Right ventricle myocardium superior (tissue), 1 donor: Measurements from ENCODE around the gene MYCBPAP. TPM values are rescaled to one million over a fixed set of nuclear protein-coding genes. Genes with fewer than 3 reads are reported as not detected.

ENCODE experiments used
- ATAC-seq: fragments of 200-7000 bp; cut with Tn5 transposase; one replicate; pipeline ENCODE4 v1.9.1; 2020; ENCODE audit warnings: mild to moderate bottlenecking; ENCODE audit not compliant: poor library complexity
- DNase-seq: peaks from one replicate; pipeline ENCODE4 v3.0.0-alpha.2; 2020
- intact Hi-C: fragments of 100-400 bp; cut with DNase I; formaldehyde crosslinking; loops from one replicate; pipeline ENCODE4 v1.11.2; 2022
- total RNA-seq: library from RNA; stranded (reverse); fragmentation: NEBNext Ultra II Directional; extraction: Animal tissue kit (Norgen Biotek cat#: 25700); gene quantifications from one replicate; pipeline ENCODE4 v1.2.1, GENCODE V29; 2021
- donor health status: DM: no; HTN: yes; CAD: no; lungs with severe emphysema.

The MYCBPAP gene
- total RNA-seq, 1 donor from 2014 or later = 0.43 TPM

DNA sequence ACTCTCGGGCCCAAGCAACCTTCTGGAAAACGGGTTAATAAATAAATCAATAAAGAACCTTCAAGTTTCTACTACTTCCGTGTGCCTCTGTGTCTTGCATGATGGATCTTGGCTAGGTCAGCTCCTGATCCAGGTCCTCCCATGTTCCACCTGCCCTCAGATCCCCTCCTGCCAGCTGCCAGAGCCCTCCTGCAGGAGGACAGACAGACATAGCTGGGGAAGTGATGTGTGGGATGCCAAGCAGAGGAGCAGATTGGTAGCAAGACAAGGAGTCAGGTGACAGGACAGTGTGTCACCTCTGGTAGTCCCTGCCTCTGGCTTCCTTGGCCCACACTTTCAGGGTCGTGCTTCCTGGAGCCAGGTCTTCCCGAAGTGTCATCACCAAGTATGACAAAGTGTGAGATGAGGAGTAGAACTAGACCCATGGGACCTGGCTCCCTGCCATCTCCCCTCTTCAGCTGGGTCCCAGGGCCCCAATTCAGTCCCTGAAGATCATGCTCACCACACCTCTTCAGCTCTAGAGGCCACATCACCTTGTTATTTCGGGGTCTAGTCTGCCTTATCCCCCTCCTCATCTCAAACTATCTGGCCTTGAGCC, 23.3 kb downstream of the MYCBPAP start:
- DNase-seq (no peak), ATAC-seq (no peak)
- intact Hi-C loops = no loop called here

DNA sequence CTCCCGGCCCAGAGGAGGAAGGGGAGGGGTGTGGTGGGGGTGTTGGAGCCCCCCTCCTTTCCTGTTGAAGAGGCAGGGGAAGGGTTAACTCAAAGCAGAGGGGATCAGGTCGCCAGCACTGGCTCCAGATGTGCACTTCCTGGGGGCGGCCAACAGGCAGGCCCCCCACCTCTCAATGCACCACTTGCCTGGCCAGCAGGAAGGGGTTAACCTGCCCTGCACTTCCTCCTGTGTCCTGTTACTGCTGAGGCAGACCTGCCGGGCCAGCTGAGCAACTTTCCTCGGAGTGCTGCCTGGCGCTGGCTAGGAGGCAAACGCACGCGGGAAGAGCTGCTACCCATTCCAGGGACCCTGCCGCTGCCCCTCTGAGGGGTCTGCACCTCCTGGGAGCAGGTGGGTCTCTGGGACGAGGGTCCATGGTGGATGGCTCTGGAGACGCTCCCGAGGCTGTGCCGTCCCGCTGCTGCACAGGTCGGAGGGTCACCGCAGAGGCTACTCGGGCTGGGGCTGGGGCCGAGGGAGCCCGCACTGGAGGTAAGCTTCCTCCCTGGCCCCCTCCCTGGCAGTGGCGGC, 24.3 kb downstream of the MYCBPAP start, which contains the start of gene EPN3:
Gene EPN3, plus strand, starts transcription at position 284 of the 573 bp plus-strand sequence. CDS start 3,822 bp downstream, outside the sequence.
- DNase-seq = no peak
- intact Hi-C loops = no loop called here
- ATAC-seq = peak; percentile 46

DNA sequence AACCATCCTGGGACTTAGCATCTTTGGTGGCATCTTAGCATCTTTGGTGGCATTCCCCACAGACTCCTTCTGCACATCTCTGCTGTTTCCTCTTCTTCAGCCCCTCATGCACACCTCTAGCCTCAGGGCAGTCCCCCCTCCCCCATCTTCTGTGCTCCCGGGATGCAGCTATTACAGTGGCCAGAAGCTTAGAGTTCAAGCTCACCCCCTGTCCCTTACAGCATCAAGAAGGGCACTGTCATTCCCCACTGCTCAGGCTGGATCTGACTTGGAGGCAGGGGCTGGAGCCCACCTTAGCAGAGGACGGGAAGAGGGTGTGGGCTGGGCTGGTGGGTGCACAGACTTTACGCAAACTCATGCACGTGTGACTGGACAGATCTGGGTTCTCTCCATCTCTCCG, 24.9 kb downstream of the MYCBPAP start:
- DNase-seq (no peak), ATAC-seq (peak; percentile 33)
- intact Hi-C loops = no loop called here

DNA sequence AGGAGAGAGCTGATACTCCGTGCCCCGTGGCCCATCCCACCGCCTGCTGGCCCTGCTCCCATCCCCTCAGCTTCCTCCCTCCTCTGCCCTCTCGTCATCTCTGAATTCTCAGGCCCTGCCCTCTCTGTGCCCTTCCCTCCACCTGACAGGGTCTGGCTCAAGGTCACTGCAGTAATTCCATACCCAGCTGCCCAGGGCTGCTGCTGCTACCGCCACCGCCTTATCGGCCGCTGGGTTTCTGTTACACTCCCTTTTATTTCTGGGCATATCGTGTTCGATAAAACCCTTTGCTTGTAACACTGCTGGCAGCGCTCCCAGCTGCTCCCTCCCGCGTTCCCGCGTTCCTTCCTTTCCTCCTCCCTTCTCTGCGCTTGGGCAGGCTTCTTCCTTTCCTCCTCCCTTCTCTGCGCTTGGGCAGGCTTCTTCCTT, 25.5 kb downstream of the MYCBPAP start:
- intact Hi-C loops = no loop called here
- DNase-seq = peak; percentile 89
- peak; percentile 84 for ATAC-seq

DNA sequence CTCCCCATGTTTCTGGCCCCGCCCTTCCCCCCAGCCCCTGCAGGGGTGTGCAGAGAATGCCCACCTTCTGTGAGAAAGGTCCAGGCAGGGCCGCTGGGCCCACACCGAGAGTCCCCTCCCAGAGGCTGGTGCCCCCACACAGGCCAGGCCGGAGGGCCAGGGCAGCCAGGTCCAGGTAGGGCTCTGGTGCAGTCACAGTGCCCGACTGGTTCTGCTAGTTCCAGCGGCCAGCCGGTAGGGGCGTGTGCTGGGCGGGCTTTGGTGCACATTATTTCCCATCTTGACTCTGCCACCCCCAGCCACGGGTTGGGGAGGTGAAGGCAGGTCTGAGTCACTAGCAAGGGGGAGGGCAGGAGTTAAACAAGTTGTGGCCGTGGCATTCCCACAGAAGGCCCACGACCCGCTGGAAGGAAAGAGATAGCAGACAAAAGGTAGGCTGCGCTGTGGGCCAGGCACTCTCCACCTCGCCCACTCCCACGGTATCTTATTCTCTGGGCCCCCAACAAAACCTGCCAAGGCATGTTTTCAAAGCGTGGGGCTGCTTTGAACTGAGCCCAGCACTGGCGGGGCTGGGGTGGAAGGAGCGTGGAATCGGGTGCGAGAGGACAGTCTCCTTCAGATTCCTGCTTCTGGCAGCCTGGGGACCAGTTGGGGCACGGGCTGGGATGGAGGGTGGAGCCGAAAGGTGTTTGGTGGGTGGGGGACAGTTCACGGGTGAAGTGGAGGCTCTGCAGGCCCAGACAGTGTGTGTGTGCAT, 26.2 kb downstream of the MYCBPAP start:
- peak; percentile 56 for ATAC-seq
- DNase-seq = no peak
- intact Hi-C loops = no loop called here

DNA sequence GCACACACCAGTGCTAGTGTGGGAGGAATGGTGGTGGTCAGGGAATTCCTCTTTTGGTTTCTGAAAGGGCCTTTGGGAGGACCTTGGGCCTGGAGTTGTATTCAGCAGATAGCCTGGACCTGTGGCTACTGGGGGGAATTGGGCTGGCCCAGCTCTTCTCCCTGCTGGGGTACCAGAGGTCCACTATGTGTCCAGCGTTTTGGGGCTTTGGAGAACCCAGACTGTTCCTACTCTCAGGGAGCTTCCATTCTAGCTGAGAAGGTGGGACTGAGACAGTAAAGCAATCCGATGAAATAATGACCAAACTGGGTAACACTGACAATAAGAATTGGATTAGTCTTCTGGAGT, 26.7 kb downstream of the MYCBPAP start:
- no peak for ATAC-seq
- intact Hi-C loops = no loop called here
- DNase-seq = no peak

DNA sequence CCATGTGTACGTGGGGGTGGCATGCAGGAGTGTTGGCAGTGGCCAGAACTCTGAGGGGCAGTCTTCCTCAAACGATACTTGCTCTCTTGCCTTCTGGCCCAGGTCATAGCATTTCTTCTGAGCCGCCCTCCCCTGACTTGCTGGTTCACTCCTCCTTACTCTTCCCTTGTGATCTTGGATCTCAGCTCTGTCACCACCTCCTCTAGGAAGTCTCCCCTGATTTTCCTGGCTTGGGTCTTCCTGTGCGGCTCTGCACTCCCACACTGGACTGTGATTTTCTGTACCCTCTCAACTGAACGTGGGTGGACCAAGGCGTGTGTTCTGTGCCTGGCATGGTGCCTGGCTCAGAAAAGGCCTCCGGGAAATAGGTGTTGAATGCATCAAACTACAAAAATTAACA, 27.2 kb downstream of the MYCBPAP start:
- DNase-seq (no peak), ATAC-seq (no peak)
- intact Hi-C loops = no loop called here

DNA sequence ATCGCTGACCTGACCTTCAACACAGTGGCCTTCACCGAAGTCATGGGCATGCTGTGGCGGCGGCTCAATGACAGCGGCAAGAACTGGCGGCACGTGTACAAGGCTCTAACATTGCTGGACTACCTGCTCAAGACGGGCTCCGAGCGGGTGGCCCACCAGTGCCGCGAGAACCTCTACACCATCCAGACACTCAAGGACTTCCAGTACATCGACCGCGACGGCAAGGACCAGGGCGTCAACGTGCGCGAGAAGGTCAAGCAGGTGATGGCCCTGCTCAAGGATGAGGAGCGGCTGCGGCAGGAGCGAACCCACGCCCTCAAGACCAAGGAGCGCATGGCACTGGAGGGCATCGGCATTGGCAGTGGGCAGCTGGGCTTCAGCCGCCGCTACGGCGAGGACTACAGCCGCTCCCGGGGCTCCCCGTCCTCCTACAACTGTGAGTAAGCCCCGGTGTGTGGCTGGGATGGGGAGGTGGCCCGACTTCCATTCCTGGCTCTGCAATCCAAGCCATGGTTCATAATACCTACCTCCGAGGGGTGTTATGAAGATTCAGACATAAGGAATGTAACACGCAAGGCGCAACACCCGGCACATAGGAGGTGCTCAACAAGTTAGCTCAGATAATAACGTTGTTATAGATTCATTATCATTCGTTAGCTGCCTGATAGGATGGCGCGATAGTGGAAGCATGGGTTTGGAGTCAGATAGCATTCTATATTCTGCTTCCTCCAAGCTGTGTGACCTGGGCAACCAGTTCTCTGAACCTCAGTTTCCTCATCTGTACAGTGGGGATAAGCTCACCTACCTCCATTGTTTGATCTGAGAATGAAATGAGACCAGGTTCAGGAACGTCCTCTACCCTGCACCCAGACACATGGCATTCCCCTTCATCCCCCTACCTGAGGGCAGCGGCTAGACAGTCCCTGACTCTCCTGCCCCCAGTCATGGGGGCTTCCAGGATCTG, 28.7 kb downstream of the MYCBPAP start:
- intact Hi-C loops = no loop called here
- ATAC-seq = no peak

DNA sequence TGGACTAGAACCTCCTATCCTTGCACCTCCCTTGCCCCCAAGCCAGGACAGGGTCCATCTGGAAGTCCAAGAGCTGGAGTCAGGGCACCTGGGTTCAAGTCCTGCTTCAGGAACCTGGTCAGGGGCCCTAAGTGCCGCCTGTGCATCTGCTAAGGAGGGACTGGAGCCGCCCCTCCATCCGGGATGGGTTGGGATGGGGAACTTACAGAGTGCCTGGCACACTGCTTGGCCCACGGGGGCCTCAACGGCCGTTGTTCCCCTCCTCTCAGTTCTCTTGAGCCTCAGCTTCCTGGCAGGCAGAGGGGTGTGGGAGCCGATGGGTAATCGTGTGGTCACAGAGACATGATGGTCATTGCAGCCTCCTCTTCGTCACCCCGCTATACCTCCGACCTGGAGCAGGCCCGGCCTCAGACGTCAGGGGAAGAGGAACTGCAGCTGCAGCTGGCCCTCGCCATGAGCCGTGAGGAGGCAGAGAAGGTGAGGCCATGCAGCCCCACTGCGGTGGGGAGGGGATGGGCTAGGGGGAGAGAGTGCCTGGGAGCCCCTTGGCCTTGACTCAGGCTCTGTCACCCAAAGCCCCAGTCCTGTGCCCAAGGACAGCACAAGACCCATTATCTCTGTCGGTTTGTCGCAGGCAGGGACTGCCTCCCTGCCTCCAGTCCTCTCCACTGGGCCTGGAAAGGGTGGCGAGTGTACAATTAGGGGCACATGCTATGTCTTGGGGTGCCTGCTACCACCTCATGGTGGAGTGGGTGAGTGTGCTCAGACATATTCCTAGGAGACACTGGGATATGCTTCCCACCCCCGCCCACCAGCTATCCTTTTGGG, 29.7 kb downstream of the MYCBPAP start:
- intact Hi-C loops = no loop called here
- DNase-seq (no peak), ATAC-seq (no peak)

More for the DNA sequence above, 28.7 kb downstream of the MYCBPAP start:
- DNase-seq = peak; percentile 41

DNA sequence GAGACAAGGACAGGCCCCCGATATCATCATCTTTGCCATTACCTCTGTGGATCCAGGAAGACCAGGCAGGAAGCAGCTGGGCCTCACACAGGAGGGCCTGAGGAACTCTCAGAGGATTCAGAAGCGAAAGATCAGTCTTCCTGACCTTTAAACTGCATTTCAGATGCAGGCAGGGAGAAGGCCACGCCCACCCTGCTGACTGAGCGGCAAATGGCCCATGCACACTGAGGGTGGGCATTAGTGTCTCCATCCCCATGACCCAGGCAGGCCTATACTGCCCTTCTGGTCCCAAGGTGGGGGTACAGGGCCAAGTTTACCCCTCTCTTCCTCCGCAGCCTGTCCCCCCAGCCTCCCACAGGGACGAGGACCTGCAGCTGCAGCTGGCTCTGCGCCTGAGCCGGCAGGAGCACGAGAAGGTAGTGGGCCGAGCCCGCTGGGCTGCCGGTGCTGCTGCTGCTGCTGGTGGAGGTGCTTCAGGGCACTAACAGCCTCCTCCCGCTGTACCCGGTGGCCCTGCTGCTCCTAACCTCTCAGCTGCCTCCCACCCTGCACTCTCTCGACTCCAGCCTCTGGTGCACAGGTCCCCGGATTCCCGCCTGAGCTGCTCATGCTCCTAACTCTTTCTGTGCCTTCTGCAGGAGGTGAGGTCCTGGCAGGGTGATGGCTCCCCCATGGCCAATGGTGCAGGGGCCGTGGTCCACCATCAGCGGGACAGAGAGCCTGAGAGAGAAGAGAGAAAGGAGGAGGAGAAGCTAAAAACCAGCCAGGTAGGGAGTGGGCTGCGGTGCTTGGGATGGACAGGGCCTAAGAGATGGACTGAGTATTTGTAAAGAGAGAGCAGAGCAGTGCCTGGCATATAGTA, 30.5 kb downstream of the MYCBPAP start:
- intact Hi-C loops = no loop called here
- ATAC-seq (no peak), DNase-seq (no peak)

DNA sequence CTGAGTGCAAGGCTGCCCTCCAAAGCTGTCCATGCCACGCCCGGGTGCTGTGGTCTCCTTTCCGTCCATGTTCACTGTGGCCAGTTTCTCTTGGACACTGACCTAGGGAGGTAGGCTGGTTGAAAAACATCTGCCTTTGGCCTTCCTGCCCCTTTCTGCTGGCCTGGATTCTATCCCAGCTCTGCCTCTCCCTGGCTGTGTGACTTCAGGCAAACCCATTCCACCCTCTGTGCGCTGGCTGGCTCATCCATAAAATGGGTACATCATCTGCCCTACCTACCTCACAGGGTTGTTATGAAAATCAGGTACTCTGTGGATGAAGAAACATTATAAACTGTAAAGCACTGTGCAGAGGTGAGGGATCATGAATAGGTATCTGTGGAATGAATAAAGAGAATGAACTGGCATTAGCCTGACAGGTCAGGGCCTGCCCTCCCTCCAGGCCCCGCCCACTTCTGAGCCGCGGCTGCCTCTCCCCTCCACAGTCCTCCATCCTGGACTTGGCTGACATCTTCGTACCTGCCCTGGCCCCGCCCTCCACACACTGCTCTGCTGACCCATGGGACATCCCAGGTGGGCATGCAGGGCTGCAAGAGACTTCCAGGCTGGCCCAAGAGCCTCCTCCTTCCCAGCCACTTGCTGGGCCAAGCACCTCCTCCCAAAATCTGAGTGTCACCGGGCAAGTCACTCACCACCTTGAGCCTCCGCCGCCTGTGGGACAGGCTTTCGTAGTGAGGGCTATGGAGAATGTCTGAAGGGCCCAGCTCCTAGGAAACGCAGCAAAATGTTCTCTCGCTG, 31.7 kb downstream of the MYCBPAP start:
- ATAC-seq (no peak), DNase-seq (no peak)
- intact Hi-C loops = loop anchor here (10.0 kb wide), 1 partner anchor 305 kb away; no protein-coding TSS in a partner anchor

DNA sequence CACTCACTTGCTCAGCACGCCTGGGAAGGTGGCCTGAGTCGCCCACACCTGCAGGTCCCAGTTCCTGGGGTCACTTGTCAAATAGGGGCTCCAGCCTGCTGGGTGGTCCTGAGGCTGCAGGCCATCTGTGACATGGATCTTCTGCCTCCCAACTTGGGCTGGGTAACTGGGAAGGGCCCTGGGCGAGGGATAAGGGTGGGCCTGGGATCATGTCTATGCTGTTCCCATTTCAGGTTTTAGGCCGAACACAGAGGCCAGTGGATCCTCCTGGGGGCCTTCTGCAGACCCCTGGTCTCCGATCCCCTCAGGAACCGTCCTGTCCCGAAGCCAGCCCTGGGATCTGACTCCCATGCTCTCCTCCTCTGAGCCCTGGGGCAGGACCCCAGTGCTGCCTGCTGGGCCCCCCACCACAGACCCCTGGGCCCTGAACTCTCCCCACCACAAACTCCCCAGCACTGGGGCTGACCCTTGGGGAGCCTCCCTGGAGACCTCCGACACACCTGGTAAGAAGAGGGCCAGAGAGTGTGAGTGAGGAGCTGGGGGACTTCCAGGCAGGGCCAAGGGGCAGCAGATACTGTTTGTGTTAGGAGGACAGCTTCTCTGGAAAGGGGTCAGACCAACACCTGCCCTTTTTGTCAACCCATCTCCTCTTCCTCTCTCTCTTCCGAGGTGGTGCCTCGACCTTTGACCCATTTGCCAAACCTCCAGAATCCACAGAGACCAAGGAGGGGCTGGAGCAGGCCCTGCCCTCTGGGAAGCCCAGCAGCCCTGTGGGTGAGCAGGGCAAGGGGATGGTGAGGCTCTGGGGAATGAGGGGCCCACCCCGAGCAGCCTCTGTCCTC, 32.5 kb downstream of the MYCBPAP start:
- no peak for ATAC-seq
- DNase-seq = no peak
- intact Hi-C loops = loop anchor here (10.0 kb wide), 1 partner anchor 304 kb away; no protein-coding TSS in a partner anchor

DNA sequence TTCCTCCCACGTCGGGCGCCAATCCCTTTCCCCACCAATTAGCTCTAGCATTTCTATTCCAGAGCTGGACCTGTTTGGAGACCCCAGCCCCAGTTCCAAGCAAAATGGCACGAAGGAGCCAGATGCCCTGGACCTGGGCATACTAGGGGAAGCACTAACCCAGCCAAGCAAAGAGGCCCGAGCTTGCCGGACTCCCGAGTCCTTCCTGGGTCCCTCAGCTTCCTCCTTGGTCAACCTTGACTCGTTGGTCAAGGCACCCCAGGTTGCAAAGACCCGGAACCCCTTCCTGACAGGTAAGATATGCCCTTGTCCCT, 33.1 kb downstream of the MYCBPAP start:
- DNase-seq = no peak
- intact Hi-C loops = loop anchor here (10.0 kb wide), 1 partner anchor 303 kb away; no protein-coding TSS in a partner anchor
- no peak for ATAC-seq

DNA sequence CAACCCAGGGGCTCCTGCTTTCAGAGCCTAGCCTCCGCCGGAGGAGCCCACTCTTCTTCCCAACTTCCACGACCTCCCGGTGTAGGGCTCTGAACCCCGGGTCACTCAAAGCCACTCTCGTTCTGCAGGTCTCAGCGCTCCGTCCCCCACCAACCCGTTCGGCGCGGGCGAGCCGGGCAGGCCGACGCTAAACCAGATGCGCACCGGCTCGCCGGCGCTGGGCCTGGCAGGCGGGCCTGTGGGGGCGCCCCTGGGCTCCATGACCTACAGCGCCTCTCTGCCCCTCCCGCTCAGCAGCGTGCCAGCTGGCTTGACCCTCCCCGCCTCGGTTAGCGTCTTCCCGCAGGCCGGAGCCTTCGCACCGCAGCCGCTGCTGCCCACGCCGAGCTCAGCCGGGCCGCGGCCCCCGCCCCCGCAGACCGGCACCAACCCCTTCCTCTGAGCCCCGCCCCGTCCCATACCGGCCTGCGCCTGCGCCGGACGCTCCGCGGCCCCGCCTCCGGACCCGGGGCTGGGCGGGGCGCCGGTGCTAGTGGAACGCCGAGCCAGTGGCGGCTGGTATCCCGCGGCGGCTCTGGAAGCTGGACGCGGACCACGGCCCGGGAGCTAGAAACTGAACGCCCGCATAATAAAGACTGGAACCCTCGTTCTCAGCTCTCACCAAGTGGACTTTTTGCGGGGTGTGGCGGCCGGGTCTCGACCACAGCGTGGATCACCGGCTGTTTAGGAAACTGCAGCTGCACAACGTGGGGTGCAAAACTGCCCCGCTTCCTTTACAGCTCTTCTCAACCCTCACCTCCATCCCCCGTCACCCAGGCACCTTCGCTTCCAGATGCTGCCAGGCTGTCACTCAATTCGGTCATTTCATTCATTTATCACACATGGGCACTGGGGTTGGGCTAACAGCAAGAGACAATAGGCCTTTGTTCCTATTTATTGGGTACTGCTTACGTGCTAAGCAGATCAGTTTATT, 33.8 kb downstream of the MYCBPAP start:
- intact Hi-C loops = loop anchor here (10.0 kb wide), 1 partner anchor 303 kb away; no protein-coding TSS in a partner anchor
- peak; percentile 93 for DNase-seq
- peak; percentile 94 for ATAC-seq
